ENCODE results near the gene FEZF2. TPM values are rescaled to one million over a fixed set of nuclear protein-coding genes. Genes with fewer than 3 reads are reported as not detected.

FEZF2 gene
- total and polyA plus RNA-seq, 9 of the 15 experiments (the other 6 are each of a cell fraction or from before 2014, with no cell fraction given): not detected

DNA sequence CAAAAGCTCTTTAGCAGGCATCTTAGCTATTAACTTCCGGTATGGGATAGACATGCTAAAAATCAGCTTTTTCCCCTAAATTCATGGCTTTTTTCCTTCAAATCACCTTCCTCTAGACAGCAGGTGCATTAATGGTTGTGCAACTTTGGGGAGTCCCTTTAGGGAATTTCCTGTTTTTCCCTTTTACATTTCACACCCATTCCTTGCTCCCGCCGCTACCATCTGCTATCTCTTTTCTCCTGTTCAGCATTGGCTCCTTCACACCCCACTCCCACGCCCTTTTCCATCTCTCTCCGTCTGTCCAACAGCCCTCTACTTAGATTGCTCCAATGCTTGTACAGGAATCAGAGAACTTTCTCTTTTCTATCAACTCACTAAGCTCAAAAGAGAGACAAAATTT, 43.4 kb downstream of the FEZF2 start:
- ChIA-PET POLR2A (no interaction called here), CTCF (ENCODE audit: low intra/inter-chr PET ratio) (no interaction called here)
- H3K27me3 ChIP-seq (ENCODE audit: control insufficient read depth in 2 of 2, insufficient read depth in 2 of 2, low read length in 2 of 2): no peaks in the 10 kb centered on the region
- DNase-seq (ENCODE audit: extremely low read depth in 1 of 4, low spot score in 3 of 4): no peak
- no peaks in the 10 kb centered on the region for H3K9me1 ChIP-seq (ENCODE audit: control insufficient read depth, insufficient read depth, low read length)
- no peak overlapping the region for H2AFZ ChIP-seq (ENCODE audit: low read depth, low read length)
- ATAC-seq: no peak
- H3K4me3 ChIP-seq: no peak overlapping the region
- no peak overlapping the region for H3K4me2 ChIP-seq (ENCODE audit: insufficient read depth, low read length)
- H3K79me2 ChIP-seq (ENCODE audit: control insufficient read depth, insufficient read depth, low read length): no peaks in the 10 kb centered on the region
- H3K36me3 ChIP-seq (ENCODE audit: control insufficient read depth, insufficient read depth, low read length): no peaks in the 10 kb centered on the region
- no TSS peak for BruUV-seq (replicated peaks)
- no peaks in the 10 kb centered on the region for H3K9me3 ChIP-seq (replicated peaks; ENCODE audit: control insufficient read depth, insufficient read depth, low read depth, low read length)
- WGBS (ENCODE audit: insufficient coverage, low coverage, missing lambda C conversion rate): 0% methylated on average over 3 of the region's 5 CpGs
- intact Hi-C loops (cut with micrococcal nuclease): no loop called here
- H4K20me1 ChIP-seq (replicated peaks; ENCODE audit: control insufficient read depth, insufficient read depth, low read length): no peaks in the 10 kb centered on the region
- FAIRE-seq: no peak
- in situ Hi-C loops (cut with MboI): loop anchor here (10.0 kb wide), 1 partner anchor 225 kb away; no protein-coding TSS in a partner anchor
- H3K27ac ChIP-seq (ENCODE audit: extremely low read depth, low read depth, low read length): no peak overlapping the region
- no peak overlapping the region for H3K9ac ChIP-seq (ENCODE audit: insufficient read depth in 1 of 2, low read depth in 2 of 2, low read length in 2 of 2)
- H3K4me1 ChIP-seq (replicated peaks in 1 of 2; ENCODE audit: control insufficient read depth in 2 of 2, insufficient read depth in 2 of 2, low read length in 2 of 2): no peaks in the 10 kb centered on the region
- TF ChIP-seq FOS (IDR thresholded peaks at IDR 0.05; ENCODE audit: extremely low read depth, insufficient read length) (no peak), ZNF695 (CRISPR knock-in tag; IDR thresholded peaks at IDR 0.05) (no peak), RERE (CRISPR knock-in tag; IDR thresholded peaks at IDR 0.05; ENCODE audit: borderline replicate concordance) (no peak), ZNF24 (IDR thresholded peaks at IDR 0.05) (no peak), MXD1 (CRISPR knock-in tag; IDR thresholded peaks at IDR 0.05; ENCODE audit: borderline replicate concordance, poor library complexity, severe bottlenecking) (no peak), RBM22 (IDR thresholded peaks at IDR 0.05; ENCODE audit: low read depth, low read length, poor library complexity, severe bottlenecking) (no peak), TRIM28 (IDR thresholded peaks at IDR 0.05) (no peak), KHSRP (IDR thresholded peaks at IDR 0.05) (no peak)
- TF ChIP-seq, protein P1, sequence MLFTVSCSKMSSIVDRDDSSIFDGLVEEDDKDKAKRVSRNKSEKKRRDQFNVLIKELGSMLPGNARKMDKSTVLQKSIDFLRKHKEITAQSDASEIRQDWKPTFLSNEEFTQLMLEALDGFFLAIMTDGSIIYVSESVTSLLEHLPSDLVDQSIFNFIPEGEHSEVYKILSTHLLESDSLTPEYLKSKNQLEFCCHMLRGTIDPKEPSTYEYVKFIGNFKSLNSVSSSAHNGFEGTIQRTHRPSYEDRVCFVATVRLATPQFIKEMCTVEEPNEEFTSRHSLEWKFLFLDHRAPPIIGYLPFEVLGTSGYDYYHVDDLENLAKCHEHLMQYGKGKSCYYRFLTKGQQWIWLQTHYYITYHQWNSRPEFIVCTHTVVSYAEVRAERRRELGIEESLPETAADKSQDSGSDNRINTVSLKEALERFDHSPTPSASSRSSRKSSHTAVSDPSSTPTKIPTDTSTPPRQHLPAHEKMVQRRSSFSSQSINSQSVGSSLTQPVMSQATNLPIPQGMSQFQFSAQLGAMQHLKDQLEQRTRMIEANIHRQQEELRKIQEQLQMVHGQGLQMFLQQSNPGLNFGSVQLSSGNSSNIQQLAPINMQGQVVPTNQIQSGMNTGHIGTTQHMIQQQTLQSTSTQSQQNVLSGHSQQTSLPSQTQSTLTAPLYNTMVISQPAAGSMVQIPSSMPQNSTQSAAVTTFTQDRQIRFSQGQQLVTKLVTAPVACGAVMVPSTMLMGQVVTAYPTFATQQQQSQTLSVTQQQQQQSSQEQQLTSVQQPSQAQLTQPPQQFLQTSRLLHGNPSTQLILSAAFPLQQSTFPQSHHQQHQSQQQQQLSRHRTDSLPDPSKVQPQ (CRISPR knock-in tag; IDR thresholded peaks at IDR 0.05; ENCODE audit: borderline replicate concordance): no peak
